Measurements from ENCODE around the gene FKBP11. TPM values are rescaled to one million over a fixed set of nuclear protein-coding genes. Genes with fewer than 3 reads are reported as not detected.
A peak's percentile ranks its signal among the peaks of the same experiment; 100 is the strongest.

The FKBP11 gene
- total and polyA plus RNA-seq, 2 of the 13 experiments (the other 11 are each of a cell fraction or from before 2014, with no cell fraction given): 15.5 to 19.4 TPM

DNA sequence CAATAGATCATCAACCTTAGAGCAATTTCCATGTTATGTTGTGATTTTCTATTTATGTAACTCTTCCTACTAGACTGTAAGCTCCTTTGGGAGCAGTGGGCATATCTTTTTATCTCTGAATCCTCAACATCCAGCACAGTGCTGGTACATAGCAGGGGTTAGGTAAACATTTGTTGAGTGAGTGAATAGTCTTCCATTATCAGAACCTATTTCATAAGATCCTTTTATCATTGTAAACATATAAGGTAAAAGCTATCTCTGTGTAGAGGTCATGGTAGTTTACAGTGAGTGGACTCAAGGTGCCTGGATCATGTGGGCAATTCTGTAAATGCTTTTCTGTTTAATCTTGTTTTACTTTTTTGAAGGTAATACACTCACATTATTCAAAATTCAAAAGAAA is 15.1 kb downstream of the FKBP11 start (continued):
- TF ChIP-seq, protein P1, sequence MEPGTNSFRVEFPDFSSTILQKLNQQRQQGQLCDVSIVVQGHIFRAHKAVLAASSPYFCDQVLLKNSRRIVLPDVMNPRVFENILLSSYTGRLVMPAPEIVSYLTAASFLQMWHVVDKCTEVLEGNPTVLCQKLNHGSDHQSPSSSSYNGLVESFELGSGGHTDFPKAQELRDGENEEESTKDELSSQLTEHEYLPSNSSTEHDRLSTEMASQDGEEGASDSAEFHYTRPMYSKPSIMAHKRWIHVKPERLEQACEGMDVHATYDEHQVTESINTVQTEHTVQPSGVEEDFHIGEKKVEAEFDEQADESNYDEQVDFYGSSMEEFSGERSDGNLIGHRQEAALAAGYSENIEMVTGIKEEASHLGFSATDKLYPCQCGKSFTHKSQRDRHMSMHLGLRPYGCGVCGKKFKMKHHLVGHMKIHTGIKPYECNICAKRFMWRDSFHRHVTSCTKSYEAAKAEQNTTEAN (CRISPR knock-in tag; conservative IDR thresholded peaks at IDR 0.05): peak; percentile 74; the same call in 1 of the 2 replicates
- TF ChIP-seq RBM39 (IDR thresholded peaks at IDR 0.05; ENCODE audit: low read depth, low read length, poor library complexity, severe bottlenecking) (no peak), MTA1 (CRISPR knock-in tag; IDR thresholded peaks at IDR 0.05; ENCODE audit: borderline replicate concordance) (no peak), ZNF124 (CRISPR knock-in tag; IDR thresholded peaks at IDR 0.05) (peak; percentile 54; the same call in 1 of the 2 replicates), SALL1 (CRISPR knock-in tag; IDR thresholded peaks at IDR 0.05) (peak; percentile 68; the same call in 1 of the 2 replicates), CENPX (CRISPR knock-in tag; IDR thresholded peaks at IDR 0.05) (no peak), DR1 (CRISPR knock-in tag; IDR thresholded peaks at IDR 0.05) (no peak), HOXA3 (CRISPR knock-in tag; IDR thresholded peaks at IDR 0.05) (peak; percentile 48), REL (CRISPR knock-in tag; conservative IDR thresholded peaks at IDR 0.05) (no peak), ZBTB7A (CRISPR knock-in tag; IDR thresholded peaks at IDR 0.05) (no peak), HMG20A (CRISPR knock-in tag; IDR thresholded peaks at IDR 0.05; ENCODE audit: borderline replicate concordance) (peak; percentile 100), NFIB (CRISPR knock-in tag; IDR thresholded peaks at IDR 0.05; ENCODE audit: borderline replicate concordance) (no peak), SOX13 (IDR thresholded peaks at IDR 0.05) (peak; percentile 87; the same call in 1 of the 2 replicates), SOX13 (CRISPR knock-in tag; conservative IDR thresholded peaks at IDR 0.05 in 1 of 2, IDR thresholded peaks at IDR 0.05 in 1 of 2) (peak in 1 of 2 experiments; percentile 96; a peak in 2 of 4 replicates), ZSCAN29 (CRISPR knock-in tag; conservative IDR thresholded peaks at IDR 0.05) (0 out of 2 replicates have a peak, but pooled peaks have one; percentile 26), NFE2 (CRISPR knock-in tag; IDR thresholded peaks at IDR 0.05) (no peak), YEATS4 (CRISPR knock-in tag; IDR thresholded peaks at IDR 0.05; ENCODE audit: borderline replicate concordance) (peak; percentile 26; the same call in 1 of the 2 replicates), ZNF12 (CRISPR knock-in tag; IDR thresholded peaks at IDR 0.05) (peak; percentile 64; the same call in 1 of the 2 replicates)
- TF ChIP-seq, protein P2, sequence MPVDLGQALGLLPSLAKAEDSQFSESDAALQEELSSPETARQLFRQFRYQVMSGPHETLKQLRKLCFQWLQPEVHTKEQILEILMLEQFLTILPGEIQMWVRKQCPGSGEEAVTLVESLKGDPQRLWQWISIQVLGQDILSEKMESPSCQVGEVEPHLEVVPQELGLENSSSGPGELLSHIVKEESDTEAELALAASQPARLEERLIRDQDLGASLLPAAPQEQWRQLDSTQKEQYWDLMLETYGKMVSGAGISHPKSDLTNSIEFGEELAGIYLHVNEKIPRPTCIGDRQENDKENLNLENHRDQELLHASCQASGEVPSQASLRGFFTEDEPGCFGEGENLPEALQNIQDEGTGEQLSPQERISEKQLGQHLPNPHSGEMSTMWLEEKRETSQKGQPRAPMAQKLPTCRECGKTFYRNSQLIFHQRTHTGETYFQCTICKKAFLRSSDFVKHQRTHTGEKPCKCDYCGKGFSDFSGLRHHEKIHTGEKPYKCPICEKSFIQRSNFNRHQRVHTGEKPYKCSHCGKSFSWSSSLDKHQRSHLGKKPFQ (CRISPR knock-in tag; IDR thresholded peaks at IDR 0.05; ENCODE audit: insufficient replicate concordance): no peak
- TF ChIP-seq, protein P3, sequence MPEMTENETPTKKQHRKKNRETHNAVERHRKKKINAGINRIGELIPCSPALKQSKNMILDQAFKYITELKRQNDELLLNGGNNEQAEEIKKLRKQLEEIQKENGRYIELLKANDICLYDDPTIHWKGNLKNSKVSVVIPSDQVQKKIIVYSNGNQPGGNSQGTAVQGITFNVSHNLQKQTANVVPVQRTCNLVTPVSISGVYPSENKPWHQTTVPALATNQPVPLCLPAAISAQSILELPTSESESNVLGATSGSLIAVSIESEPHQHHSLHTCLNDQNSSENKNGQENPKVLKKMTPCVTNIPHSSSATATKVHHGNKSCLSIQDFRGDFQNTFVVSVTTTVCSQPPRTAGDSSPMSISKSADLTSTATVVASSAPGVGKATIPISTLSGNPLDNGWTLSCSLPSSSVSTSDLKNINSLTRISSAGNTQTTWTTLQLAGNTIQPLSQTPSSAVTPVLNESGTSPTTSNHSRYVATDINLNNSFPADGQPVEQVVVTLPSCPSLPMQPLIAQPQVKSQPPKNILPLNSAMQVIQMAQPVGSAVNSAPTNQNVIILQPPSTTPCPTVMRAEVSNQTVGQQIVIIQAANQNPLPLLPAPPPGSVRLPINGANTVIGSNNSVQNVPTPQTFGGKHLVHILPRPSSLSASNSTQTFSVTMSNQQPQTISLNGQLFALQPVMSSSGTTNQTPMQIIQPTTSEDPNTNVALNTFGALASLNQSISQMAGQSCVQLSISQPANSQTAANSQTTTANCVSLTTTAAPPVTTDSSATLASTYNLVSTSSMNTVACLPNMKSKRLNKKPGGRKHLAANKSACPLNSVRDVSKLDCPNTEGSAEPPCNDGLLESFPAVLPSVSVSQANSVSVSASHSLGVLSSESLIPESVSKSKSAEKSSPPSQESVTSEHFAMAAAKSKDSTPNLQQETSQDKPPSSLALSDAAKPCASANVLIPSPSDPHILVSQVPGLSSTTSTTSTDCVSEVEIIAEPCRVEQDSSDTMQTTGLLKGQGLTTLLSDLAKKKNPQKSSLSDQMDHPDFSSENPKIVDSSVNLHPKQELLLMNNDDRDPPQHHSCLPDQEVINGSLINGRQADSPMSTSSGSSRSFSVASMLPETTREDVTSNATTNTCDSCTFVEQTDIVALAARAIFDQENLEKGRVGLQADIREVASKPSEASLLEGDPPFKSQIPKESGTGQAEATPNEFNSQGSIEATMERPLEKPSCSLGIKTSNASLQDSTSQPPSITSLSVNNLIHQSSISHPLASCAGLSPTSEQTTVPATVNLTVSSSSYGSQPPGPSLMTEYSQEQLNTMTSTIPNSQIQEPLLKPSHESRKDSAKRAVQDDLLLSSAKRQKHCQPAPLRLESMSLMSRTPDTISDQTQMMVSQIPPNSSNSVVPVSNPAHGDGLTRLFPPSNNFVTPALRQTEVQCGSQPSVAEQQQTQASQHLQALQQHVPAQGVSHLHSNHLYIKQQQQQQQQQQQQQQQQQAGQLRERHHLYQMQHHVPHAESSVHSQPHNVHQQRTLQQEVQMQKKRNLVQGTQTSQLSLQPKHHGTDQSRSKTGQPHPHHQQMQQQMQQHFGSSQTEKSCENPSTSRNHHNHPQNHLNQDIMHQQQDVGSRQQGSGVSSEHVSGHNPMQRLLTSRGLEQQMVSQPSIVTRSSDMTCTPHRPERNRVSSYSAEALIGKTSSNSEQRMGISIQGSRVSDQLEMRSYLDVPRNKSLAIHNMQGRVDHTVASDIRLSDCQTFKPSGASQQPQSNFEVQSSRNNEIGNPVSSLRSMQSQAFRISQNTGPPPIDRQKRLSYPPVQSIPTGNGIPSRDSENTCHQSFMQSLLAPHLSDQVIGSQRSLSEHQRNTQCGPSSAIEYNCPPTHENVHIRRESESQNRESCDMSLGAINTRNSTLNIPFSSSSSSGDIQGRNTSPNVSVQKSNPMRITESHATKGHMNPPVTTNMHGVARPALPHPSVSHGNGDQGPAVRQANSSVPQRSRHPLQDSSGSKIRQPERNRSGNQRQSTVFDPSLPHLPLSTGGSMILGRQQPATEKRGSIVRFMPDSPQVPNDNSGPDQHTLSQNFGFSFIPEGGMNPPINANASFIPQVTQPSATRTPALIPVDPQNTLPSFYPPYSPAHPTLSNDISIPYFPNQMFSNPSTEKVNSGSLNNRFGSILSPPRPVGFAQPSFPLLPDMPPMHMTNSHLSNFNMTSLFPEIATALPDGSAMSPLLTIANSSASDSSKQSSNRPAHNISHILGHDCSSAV (CRISPR knock-in tag; IDR thresholded peaks at IDR 0.05; ENCODE audit: borderline replicate concordance): no peak
